ENCODE results near the gene STK10.
"Not testable (repeated sequence)": the region's sequence is repeated elsewhere in the genome, so short reads cannot be mapped to it uniquely, and the experiment has no call there.

The STK10 gene

GRCh38 chr5:172164769-172165212 lies 23.2 kb downstream of the STK10 start:
- no peaks in the 10 kb centered on the region for H3K27me3 ChIP-seq (ENCODE audit: control insufficient read depth, insufficient read depth, low read length)
- no peak overlapping the region for H3K27ac ChIP-seq (ENCODE audit: low read depth, low read length)
- H3K4me1 ChIP-seq (ENCODE audit: control insufficient read depth, insufficient read depth, low read length) = no peaks in the 10 kb centered on the region
- no peaks in the 10 kb centered on the region for H3K36me3 ChIP-seq (ENCODE audit: control insufficient read depth, insufficient read depth, low read length)
- H3K4me3 ChIP-seq (ENCODE audit: low read depth, low read length) = no peak overlapping the region
- no peak overlapping the region for H3K9ac ChIP-seq (ENCODE audit: low read depth, low read length)
- H3K9me3 ChIP-seq (ENCODE audit: control insufficient read depth, insufficient read depth, low read length) = no peaks in the 10 kb centered on the region

DNA sequence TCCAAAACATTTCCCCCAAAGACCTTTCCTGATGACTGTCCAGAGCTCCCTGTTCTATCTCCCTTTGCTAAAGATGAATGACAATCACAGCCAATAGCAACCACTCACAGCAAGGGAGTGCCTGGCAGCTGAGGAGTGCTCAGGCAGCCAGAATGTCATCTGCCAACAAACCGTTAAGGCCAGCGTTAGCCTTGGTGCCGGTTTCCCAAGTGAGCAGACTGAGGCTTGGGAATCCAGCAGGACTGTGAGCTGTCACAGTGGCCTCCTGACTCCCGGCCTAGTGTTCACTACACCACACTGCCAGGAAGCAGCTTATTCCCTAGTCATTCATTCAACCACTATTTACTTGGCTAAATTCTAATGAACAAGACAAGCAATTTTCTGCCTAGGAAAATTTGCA lies 24.7 kb downstream of the STK10 start:
- no peaks in the 10 kb centered on the region for H3K4me1 ChIP-seq (ENCODE audit: control insufficient read depth, insufficient read depth, low read length)

DNA sequence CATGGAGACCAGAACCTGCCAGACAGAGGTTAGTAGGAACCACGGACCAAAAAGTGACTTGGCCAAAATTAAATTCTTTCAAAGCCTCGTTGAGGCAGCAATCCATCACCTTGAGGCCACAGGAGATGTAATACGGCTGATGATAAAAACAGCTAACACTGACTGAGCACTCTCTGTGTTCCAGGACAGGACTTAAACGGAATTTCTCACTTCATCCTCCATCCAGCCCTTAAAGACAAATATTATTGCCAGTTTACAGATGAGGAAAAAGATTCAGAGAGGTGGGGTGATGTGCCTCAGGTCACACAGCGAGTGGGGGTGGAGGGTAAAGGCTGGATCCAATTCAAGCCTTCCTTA lies 25.1 kb downstream of the STK10 start:
- Histone ChIP-seq H3K9ac (ENCODE audit: low read depth, low read length) (no peak overlapping the region), H3K36me3 (ENCODE audit: control insufficient read depth, insufficient read depth, low read length) (no peaks in the 10 kb centered on the region), H3K9me3 (ENCODE audit: control insufficient read depth, insufficient read depth, low read length) (no peaks in the 10 kb centered on the region), H3K4me1 (ENCODE audit: control insufficient read depth, insufficient read depth, low read length) (no peaks in the 10 kb centered on the region), H3K4me3 (ENCODE audit: low read depth, low read length) (no peak overlapping the region), H3K27ac (ENCODE audit: low read depth, low read length) (no peak overlapping the region), H3K27me3 (ENCODE audit: control insufficient read depth, insufficient read depth, low read length) (no peaks in the 10 kb centered on the region)

More for the DNA sequence above, 24.7 kb downstream of the STK10 start:
- Histone ChIP-seq H3K27ac (ENCODE audit: low read depth, low read length) (no peak overlapping the region), H3K4me3 (ENCODE audit: low read depth, low read length) (no peak overlapping the region), H3K27me3 (ENCODE audit: control insufficient read depth, insufficient read depth, low read length) (no peaks in the 10 kb centered on the region), H3K36me3 (ENCODE audit: control insufficient read depth, insufficient read depth, low read length) (no peaks in the 10 kb centered on the region), H3K9me3 (ENCODE audit: control insufficient read depth, insufficient read depth, low read length) (no peaks in the 10 kb centered on the region), H3K9ac (ENCODE audit: low read depth, low read length) (no peak overlapping the region)

DNA sequence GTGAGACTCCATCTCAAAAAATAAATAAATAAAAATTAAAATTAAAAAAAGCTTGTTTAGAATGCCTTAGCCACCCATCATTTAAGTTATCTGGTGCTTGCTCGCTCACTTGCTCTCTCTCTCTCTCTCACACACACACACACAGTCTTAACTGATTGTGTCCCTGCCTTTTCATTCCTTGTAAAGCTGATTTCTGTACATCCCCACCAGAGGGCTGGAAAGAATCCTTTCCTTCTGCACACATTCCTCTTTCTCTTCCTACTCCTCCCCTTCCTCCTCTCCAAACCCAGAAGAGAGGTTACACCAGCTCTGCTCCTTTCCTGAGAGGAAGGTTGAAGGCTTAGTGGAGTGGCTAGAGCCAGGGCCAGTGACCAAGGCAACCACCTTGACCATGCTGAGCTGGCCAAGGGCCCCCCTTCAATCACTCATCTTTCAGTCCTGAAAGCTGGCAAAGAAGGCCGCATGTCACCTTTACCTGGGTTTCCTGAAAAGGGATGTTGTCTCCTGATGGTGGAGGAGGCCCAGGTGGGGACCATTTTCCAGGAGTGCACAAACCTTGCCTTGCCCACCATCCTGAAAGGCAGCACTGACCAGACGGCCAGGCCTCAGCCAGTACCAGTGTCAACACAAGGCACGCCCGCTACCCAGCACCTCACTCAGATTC lies 25.6 kb downstream of the STK10 start:
- Histone ChIP-seq H3K4me1 (ENCODE audit: control insufficient read depth, insufficient read depth, low read length) (no peaks in the 10 kb centered on the region), H3K4me3 (ENCODE audit: low read depth, low read length) (no peak overlapping the region), H3K9ac (ENCODE audit: low read depth, low read length) (no peak overlapping the region), H3K36me3 (ENCODE audit: control insufficient read depth, insufficient read depth, low read length) (no peaks in the 10 kb centered on the region), H3K9me3 (ENCODE audit: control insufficient read depth, insufficient read depth, low read length) (no peaks in the 10 kb centered on the region), H3K27me3 (ENCODE audit: control insufficient read depth, insufficient read depth, low read length) (no peaks in the 10 kb centered on the region), H3K27ac (ENCODE audit: low read depth, low read length) (no peak overlapping the region)

DNA sequence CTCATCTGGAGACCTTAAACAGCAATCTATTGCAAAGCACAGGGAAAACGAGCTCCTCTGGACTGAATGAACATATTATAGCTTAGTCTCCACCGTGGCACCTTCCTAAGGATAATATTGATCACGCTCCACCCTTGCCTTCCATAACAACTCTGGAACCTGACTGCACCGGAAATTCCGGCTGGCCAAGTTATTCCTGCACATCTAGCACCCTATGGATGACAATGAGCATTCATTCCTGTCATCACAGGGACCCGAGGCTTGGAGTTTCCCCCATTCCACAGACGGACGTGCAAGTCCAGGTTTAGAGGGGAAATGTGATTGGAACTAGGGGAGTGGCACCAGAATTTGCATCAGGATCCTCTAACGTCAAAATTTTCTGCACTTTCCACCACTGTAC lies 27.5 kb downstream of the STK10 start:
- H3K4me1 ChIP-seq (ENCODE audit: control insufficient read depth, insufficient read depth, low read length) = no peaks in the 10 kb centered on the region
- no peak overlapping the region for H3K27ac ChIP-seq (ENCODE audit: low read depth, low read length)
- no peak overlapping the region for H3K4me3 ChIP-seq (ENCODE audit: low read depth, low read length)
- H3K36me3 ChIP-seq (ENCODE audit: control insufficient read depth, insufficient read depth, low read length) = 0 out of 2 replicates have a peak, but pooled peaks cover 6% of the 10 kb centered on the region
- no peak overlapping the region for H3K9ac ChIP-seq (ENCODE audit: low read depth, low read length)
- no peaks in the 10 kb centered on the region for H3K9me3 ChIP-seq (ENCODE audit: control insufficient read depth, insufficient read depth, low read length)
- H3K27me3 ChIP-seq (ENCODE audit: control insufficient read depth, insufficient read depth, low read length) = no peaks in the 10 kb centered on the region

DNA sequence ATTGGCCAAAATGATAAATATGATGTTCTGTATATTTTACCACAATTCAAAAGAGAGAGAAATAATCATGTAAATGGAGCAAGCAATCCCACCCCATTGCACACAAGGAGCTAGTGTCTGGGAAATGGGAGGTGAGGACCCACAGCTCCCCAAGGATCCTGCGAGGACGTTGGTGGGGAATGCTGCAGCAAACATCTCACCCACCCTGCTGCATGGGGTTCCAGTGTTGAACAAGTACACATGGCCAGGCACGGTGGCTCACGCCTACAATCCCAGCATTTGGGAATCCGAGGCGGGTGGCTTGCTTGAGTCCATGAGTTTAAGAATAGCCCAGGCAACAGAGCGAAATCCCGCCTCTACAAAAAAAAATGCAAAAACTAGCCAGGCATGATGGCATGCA lies 29.0 kb downstream of the STK10 start:
- no peak overlapping the region for H3K27ac ChIP-seq (ENCODE audit: low read depth, low read length)
- no peaks in the 10 kb centered on the region for H3K27me3 ChIP-seq (ENCODE audit: control insufficient read depth, insufficient read depth, low read length)
- H3K9me3 ChIP-seq (ENCODE audit: control insufficient read depth, insufficient read depth, low read length) = no peaks in the 10 kb centered on the region
- H3K9ac ChIP-seq (ENCODE audit: low read depth, low read length) = no peak overlapping the region
- no peak overlapping the region for H3K4me3 ChIP-seq (ENCODE audit: low read depth, low read length)
- 0 out of 2 replicates have a peak, but pooled peaks cover 6% of the 10 kb centered on the region for H3K36me3 ChIP-seq (ENCODE audit: control insufficient read depth, insufficient read depth, low read length)
- no peaks in the 10 kb centered on the region for H3K4me1 ChIP-seq (ENCODE audit: control insufficient read depth, insufficient read depth, low read length)

GRCh38 chr5:172156541-172156994 lies 31.5 kb downstream of the STK10 start:
- H3K27ac ChIP-seq (ENCODE audit: low read depth, low read length) = no peak overlapping the region
- no peaks in the 10 kb centered on the region for H3K27me3 ChIP-seq (ENCODE audit: control insufficient read depth, insufficient read depth, low read length)
- no peak overlapping the region for H3K4me3 ChIP-seq (ENCODE audit: low read depth, low read length)
- no peaks in the 10 kb centered on the region for H3K9me3 ChIP-seq (ENCODE audit: control insufficient read depth, insufficient read depth, low read length)
- H3K9ac ChIP-seq (ENCODE audit: low read depth, low read length) = no peak overlapping the region
- 0 out of 2 replicates have a peak, but pooled peaks cover 6% of the 10 kb centered on the region for H3K36me3 ChIP-seq (ENCODE audit: control insufficient read depth, insufficient read depth, low read length)
- H3K4me1 ChIP-seq (ENCODE audit: control insufficient read depth, insufficient read depth, low read length) = no peaks in the 10 kb centered on the region

DNA sequence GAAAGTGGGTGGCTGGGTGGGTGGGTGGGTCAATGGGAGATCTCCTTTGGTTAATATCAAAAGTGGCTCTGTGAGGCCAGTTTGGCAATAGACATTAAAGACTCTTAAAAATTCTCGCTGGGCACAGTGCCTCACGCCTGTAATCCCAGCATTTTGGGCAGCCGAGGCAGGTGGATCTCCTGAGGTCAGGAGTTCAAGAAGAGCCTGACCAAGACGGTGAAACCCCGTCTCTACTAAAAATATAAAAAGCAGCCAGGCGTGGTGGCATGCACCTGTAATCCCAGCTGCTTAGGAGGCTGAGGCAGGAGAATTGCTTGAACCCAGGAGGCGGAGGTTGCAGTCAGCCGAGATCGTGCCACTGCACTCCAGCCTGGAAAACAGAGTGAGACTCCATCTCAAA lies 32.9 kb downstream of the STK10 start:
- H3K36me3 ChIP-seq (ENCODE audit: control insufficient read depth, insufficient read depth, low read length); H3K9ac ChIP-seq (ENCODE audit: low read depth, low read length); H3K4me1 ChIP-seq (ENCODE audit: control insufficient read depth, insufficient read depth, low read length); H3K27ac ChIP-seq (ENCODE audit: low read depth, low read length); H3K27me3 ChIP-seq (ENCODE audit: control insufficient read depth, insufficient read depth, low read length); H3K9me3 ChIP-seq (ENCODE audit: control insufficient read depth, insufficient read depth, low read length); H3K4me3 ChIP-seq (ENCODE audit: low read depth, low read length): not testable (repeated sequence)

- Histone ChIP-seq H3K4me3 (ENCODE audit: low read depth, low read length) (no peak overlapping the region), H3K27me3 (ENCODE audit: control insufficient read depth, insufficient read depth, low read length) (no peaks in the 10 kb centered on the region), H3K36me3 (ENCODE audit: control insufficient read depth, insufficient read depth, low read length) (0 out of 2 replicates have a peak, but pooled peaks cover 6% of the 10 kb centered on the region), H3K9ac (ENCODE audit: low read depth, low read length) (no peak overlapping the region), H3K4me1 (ENCODE audit: control insufficient read depth, insufficient read depth, low read length) (no peaks in the 10 kb centered on the region), H3K9me3 (ENCODE audit: control insufficient read depth, insufficient read depth, low read length) (no peaks in the 10 kb centered on the region), H3K27ac (ENCODE audit: low read depth, low read length) (no peak overlapping the region)
These were observed 34.3 kb downstream of the STK10 start for GRCh38 chr5:172153695-172154094.

- no peaks in the 10 kb centered on the region for H3K27me3 ChIP-seq (ENCODE audit: control insufficient read depth, insufficient read depth, low read length)
- peaks cover 6% of the 10 kb centered on the region; the same call in 1 of the 2 replicates for H3K36me3 ChIP-seq (ENCODE audit: control insufficient read depth, insufficient read depth, low read length)
- no peak overlapping the region for H3K27ac ChIP-seq (ENCODE audit: low read depth, low read length)
- no peaks in the 10 kb centered on the region for H3K9me3 ChIP-seq (ENCODE audit: control insufficient read depth, insufficient read depth, low read length)
- H3K4me3 ChIP-seq (ENCODE audit: low read depth, low read length) = no peak overlapping the region
- H3K9ac ChIP-seq (ENCODE audit: low read depth, low read length) = no peak overlapping the region
- H3K4me1 ChIP-seq (ENCODE audit: control insufficient read depth, insufficient read depth, low read length) = no peaks in the 10 kb centered on the region
These were observed 36.3 kb downstream of the STK10 start for GRCh38 chr5:172151661-172152210.

DNA sequence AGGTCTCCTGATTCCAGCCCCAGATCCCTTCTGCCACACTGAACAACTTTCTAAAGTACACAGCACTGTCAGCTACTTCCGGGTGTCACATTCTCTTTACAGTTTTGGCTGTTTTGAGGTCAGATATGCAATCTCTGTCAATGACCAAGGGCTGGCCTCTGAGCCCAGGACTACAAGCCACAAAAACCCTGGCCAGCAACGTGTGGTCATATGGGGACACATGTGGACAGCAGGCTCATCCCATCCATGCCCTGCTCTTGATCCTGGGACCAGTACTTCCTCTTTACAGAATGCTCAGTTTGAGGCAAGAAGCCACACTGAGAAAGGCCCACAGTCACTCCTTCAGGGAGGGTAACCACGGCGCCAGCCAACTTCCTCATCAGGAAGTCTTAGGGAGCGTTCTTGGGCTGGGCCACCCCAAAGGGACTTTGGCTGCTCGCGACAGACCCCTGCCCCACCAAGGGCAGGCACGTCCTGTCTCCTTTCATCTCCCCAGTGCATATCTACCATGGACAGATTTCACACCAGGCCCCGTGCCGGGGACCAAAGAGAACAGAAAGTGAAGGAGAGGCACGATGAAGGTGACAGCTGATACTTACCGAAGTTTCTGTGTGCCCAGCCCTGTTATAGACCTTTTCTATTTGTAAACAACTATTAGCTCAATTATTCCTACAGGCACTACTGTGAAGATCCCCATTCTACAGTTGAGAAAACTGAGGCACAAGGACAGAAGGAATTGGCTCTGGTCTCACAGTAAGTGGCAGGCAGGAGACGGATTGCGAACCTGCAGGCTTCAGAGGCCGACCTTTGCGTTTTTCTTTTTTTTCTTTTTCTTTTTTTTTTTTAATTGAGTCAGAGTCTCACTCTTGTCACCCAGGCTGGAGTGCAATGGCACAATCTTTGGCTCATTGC lies 37.3 kb downstream of the STK10 start:
- Histone ChIP-seq H3K4me3 (ENCODE audit: low read depth, low read length) (no peak overlapping the region), H3K27me3 (ENCODE audit: control insufficient read depth, insufficient read depth, low read length) (no peaks in the 10 kb centered on the region), H3K4me1 (ENCODE audit: control insufficient read depth, insufficient read depth, low read length) (no peaks in the 10 kb centered on the region), H3K9ac (ENCODE audit: low read depth, low read length) (no peak overlapping the region), H3K9me3 (ENCODE audit: control insufficient read depth, insufficient read depth, low read length) (no peaks in the 10 kb centered on the region), H3K27ac (ENCODE audit: low read depth, low read length) (no peak overlapping the region), H3K36me3 (ENCODE audit: control insufficient read depth, insufficient read depth, low read length) (no peaks in the 10 kb centered on the region; the same call in 1 of the 2 replicates)

Measured in HUES48 (cell line).